GM13976 (cell line): ENCODE data around the gene ARSB.
"Not testable (repeated sequence)": the region's sequence is repeated elsewhere in the genome, so short reads cannot be mapped to it uniquely, and the experiment has no call there.

Experiments used
- DNase-seq: peaks from one replicate; pipeline ENCODE4 v3.0.0; 2012; ENCODE audit warnings: low spot score
- in situ Hi-C: fragments of 300-500 bp; cut with MboI; formaldehyde crosslinking; loops from one replicate; pipeline ENCODE4 v1.12.0; 2022; ENCODE audit warnings: low sequenced_read_pairs, mixed read lengths, inconsistent platforms; ENCODE audit not compliant: unreplicated experiment
- TF ChIP-seq, protein P1 (sequence below): IDR thresholded peaks from 2 replicates; pipeline ENCODE4 v1.5.1; 2012; ENCODE audit warnings: borderline replicate concordance, mild to moderate bottlenecking; ENCODE audit not compliant: insufficient read depth; ENCODE audit errors: extremely low read depth, missing control alignments, control extremely low read depth

The ARSB gene

GRCh38 chr5:78920604-78921003 is 64.5 kb downstream of the ARSB start:
- TF ChIP-seq, protein P1, sequence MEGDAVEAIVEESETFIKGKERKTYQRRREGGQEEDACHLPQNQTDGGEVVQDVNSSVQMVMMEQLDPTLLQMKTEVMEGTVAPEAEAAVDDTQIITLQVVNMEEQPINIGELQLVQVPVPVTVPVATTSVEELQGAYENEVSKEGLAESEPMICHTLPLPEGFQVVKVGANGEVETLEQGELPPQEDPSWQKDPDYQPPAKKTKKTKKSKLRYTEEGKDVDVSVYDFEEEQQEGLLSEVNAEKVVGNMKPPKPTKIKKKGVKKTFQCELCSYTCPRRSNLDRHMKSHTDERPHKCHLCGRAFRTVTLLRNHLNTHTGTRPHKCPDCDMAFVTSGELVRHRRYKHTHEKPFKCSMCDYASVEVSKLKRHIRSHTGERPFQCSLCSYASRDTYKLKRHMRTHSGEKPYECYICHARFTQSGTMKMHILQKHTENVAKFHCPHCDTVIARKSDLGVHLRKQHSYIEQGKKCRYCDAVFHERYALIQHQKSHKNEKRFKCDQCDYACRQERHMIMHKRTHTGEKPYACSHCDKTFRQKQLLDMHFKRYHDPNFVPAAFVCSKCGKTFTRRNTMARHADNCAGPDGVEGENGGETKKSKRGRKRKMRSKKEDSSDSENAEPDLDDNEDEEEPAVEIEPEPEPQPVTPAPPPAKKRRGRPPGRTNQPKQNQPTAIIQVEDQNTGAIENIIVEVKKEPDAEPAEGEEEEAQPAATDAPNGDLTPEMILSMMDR: peak; percentile 34
- no peak for DNase-seq
- in situ Hi-C loops: no loop called here

- DNase-seq: no peak
- in situ Hi-C loops: no loop called here
- TF ChIP-seq, protein P1: no peak
These were observed 65.3 kb downstream of the ARSB start for GRCh38 chr5:78919796-78920195.

DNA sequence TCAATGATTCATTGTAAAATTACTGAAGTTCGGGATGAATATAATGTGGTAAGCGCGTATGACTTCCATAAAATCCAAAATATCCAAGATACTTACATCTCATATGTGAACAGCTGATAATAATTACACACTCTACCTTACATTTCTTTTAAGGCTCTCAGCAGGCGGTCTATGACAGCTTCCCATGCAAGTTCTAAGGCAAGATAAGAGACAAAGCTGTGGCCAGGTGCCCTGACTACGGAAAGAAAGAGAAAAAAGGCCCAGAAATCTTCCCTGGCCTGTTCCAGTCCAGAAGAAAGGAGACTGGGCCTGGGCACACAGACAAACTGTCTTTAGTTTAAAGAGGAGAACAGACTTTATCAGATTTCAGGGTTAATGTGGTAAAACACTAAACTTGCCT is 69.1 kb downstream of the ARSB start:
- in situ Hi-C loops: no loop called here
- TF ChIP-seq, protein P1: no peak
- DNase-seq: no peak

- in situ Hi-C loops: no loop called here
- TF ChIP-seq, protein P1: no peak
- DNase-seq: no peak
These were observed 69.9 kb downstream of the ARSB start for GRCh38 chr5:78915170-78915569.

DNA sequence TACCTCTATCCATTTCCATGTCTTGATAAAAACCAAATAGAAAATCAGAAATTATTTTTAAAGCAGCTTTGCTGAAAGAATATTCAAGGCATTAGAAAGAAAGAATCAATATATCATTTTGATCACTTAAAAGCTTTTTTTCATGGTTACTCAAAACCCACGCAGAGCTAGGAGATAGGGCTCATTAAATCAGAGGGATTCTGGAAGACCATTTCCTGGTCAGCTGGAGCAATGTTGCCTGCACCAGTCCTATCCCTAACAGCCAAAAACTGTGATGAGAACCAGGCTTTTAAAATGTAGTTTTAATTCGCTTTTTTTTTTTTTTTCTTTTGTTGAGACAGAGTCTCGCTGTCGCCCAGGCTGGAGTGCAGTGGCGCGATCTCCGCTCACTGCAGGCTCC is 72.3 kb downstream of the ARSB start:
- in situ Hi-C loops: no loop called here
- no peak for DNase-seq
- TF ChIP-seq, protein P1: no peak

GRCh38 chr5:78912085-78912771 is 72.9 kb downstream of the ARSB start:
- TF ChIP-seq, protein P1: no peak
- DNase-seq: no peak
- in situ Hi-C loops: no loop called here

DNA sequence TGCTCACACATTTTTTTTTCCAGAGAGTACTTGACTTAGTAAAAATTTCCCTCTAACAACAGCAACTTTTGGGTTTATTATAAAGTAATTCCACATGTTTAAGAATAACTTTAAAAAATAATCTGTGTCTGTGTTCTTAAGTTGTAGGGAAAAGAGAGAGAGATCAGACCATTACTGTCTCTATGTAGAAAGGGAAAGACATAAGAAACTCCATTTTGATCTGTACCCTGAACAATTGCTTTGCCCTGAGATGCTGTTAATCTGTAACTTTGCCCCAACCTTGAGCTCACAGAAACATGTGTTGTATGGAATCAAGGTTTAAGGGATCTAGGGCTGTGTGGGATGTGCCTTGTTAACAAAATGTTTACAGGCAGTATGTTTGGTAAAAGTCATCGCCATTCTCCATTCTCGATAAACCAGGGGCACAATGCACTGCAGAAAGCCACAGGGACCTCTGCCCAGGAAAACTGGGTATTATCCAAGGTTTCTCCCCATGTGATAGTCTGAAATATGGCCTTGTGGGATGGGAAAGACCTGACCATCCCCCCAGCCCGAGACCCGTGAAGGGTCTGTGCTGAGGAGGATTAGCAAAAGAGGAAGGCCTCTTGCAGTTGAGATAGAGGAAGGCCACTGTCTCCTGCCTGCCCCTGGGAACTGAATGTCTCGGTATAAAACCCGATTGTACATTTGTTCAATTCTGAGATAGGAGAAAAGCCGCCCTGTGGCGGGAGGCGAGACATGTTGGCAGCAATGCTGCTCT is 75.7 kb downstream of the ARSB start:
- DNase-seq, in situ Hi-C loops: not testable (repeated sequence)
